HuH-7.5 (cell line): Measurements from ENCODE around the gene SLC6A17.

Source experiments
- DNase-seq: peaks from one replicate; pipeline ENCODE4 v3.0.0; 2011; ENCODE audit warnings: low spot score

Gene SLC6A17

DNA sequence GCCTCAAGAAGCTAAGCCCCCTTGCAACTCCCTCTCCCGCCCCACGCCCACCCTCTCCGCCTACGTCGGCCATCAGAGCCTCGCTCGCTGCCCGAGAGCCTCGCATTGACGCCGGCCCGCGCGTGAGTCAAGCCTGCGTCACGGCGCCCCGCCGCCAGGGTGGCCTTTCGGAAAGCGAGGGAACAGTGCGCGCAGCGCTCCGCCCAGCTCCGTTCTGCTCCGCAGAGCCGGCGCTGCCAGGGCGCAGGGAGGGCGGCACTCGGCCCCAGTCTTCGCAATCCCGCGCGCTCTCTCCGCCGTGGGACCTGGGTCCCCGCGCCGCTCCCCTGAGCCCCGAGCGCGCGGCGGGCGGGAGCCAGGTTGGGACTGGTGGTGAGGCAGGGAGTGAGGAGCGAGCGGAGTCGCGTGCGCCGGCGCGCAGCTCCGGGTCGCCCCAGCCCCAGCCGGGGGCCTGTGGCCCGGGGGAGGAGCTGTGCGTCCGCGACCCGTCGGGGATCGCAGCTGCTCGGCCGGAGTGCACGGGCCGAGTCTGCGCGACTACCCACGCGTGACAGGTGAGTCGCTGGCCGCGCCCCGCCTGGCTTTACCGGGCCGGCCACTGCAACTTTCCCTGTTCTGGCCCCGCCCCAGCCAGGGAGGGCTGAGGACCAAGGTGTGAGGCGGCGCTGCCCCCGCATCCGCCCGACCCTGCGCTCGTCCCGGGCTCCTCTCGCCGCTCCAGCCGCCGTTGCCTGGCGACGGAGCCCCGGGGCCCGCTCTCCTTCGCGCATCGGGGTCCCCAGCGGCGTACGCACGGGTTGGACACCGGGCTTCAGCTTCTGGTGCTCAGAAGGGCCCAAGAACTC is at the start of gene SLC6A17:
Gene SLC6A17 (plus strand): TSS at position 165 of the 845 bp plus-strand sequence. CDS start 16,436 bp downstream, outside the sequence.
- DNase-seq: no peak

DNA sequence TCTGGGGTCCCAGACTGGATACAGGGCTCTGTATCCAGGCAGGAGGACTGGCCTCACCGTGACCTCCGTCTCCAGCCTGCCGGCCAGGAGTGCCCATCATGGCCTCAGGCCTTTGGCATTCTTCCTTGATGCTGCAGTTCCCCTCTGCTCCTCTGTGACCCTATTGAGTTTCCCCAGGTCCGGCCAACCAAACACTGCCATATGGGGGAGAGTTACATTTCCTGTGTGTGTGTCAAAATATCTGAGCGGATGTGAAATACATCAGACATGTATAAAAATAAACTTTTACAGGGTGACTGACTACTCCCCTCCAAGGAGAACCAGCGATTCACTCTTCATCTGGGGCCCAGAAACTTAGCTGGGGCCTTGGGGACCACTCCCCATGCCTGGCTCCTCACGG is 48.2 kb upstream of the SLC6A17 start:
- no peak for DNase-seq

DNA sequence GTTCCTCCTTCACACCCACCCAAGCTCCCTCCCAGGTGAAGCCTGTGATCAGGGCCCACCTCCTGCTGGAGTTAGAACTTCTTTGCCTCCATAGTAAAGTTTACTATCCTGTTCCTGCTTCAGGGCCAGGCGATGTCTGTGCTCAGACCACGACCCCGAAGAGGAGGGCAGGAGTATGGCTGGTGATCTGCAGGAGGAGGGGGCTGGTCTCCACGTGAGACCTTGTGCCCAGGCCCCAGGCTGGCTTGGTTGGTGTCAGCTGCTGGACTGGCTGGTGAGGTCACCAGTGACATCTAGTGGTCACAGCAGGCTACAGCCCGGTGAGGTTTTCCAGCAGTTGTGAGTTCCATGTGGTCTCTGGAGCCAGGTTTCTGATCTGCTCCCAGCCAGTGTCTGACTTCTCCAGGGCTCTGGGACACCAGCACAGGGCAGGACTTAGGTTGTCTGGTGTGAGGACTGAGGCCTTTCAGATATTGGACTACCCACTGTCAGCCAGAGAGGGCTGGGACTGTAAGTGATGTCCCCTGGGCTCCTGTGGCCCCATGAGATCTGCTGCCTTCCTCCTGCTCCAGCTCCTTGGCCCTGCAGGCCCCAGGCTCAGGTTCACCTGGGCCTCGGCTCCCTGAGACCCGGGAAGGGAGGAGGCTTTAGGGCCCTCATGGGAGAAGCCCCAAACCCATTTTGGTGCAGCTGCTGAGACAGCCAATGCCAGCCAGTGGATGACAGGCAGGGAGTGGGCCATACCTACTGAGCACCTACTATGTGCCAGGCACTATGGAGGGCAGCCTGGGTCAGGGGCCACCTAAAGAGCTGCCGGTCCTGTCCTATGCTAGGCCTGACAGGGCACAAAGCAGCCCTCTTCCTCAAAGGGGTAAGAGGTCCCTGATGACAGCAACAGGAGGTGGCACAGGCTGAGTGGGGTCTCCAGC is 44.0 kb upstream of the SLC6A17 start:
- peak; percentile 85 for DNase-seq

DNA sequence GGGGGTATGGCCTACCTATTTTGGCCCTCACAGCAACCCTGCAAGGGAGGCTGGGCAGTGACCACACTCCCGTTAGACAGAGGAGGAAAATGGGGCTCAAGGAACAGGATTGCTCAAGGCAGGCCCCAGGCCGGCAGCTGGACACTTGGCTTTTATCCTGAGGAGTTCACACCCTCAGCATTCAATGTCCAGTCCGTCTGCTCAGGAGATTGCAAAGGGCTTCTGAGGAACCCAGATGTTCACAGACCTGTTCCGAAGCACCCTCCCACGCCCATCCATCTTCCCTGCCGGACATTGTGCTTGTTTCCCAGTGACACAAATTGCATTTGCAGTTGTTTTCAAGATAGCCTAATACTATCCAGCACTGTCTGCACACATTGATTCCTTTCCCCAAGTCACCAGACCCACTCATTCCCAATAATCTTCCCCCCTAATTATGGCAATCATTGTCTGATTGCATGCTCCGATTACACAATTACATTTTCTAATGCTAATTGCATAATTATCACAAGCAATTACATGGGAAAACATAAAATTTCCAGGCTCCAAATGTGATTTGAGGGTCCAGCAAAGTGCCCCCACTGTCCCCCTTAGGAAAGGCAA is 42.3 kb upstream of the SLC6A17 start:
- no peak for DNase-seq

DNA sequence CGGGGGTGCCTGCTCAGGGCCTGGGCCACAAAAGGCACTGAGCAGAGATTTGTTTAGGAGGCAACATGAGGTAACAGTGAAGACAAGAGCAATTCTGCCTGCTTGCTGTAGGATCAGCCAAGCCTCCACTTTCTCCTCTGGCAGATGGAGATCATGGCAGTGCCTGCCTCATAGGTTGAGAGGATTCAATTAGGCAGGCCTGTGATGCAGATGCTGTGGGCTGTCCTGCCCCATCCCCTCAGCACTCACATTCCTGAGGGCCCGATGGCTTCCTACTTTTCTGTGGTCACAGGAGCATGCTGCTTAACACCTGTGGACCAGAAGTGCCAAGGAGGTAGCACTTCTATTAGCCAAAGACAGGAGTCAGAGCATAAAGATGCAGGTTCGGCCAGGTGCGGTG is 39.2 kb upstream of the SLC6A17 start:
- DNase-seq: no peak

DNA sequence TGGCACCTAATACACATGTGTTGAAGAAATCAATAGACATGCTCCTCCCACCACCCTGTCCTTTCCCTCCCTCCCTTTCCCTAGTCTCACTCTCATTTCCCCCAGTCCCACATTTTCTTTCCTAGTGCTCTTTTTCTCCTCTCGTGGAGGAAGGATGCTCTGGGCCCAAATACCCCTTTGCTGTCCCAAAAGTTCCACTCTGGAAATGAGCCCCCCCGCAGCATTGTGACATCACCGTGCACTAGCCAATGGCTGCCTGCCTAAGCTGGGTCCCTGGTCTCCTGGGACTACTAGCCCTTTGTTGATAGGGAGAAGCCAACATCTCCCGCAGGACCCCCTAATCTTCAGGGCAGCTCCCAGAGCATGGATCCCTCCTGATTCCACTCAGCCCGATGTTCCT is 38.2 kb upstream of the SLC6A17 start, which contains the start of gene UBL4B:
Gene UBL4B (plus strand): TSS at position 301 of the 400 bp plus-strand sequence. CDS start 92 bp downstream, at position 393.
- no peak for DNase-seq

DNA sequence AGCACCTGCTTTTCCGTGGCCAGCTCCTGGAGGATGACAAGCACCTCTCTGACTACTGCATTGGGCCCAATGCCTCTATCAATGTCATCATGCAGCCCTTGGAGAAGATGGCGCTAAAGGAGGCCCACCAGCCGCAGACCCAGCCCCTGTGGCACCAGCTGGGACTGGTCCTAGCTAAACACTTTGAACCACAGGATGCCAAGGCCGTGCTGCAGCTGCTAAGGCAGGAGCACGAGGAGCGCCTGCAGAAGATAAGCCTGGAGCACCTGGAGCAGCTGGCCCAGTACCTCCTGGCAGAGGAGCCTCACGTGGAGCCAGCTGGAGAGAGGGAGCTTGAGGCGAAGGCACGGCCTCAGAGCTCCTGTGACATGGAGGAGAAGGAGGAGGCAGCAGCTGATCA is 37.6 kb upstream of the SLC6A17 start:
- no peak for DNase-seq

DNA sequence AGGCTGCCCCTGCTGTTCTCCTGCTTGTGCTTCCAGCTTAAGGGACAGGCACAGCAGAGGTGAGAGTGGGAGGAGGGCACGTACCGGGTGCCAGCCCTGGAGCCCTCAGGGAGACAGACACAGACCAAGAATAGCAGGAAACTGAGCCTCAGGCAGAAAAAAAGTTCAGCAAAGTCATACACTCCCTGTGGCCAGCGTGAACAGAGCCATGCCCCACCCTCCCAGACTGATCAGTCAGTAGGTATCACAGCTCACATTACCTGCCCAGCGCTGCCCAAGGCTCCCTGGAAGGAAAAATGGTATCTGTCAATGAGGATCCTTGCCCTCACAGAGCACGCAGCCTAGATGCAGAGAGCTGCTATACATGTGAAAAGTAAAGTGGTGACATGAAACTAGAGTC is 36.7 kb upstream of the SLC6A17 start:
- DNase-seq: no peak

DNA sequence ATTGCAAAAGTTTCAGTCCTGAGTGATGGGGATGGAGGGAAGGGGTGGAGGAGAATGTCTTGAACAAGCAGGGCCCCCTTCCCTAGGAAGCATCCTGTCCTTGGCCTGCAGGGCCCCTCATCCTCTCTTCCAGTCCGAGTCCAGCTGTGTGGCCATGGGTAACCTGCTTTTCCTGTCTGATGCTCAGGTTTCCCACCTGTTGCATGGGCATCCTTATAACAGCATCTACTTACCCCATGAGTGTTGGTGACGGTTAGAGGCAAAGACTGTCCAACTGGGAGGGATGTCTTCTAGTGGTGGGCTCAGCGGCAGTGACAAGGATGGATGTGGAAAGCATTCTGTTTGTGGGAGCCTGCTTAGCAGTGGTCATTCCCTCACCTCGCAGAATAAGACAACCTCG is 36.1 kb upstream of the SLC6A17 start:
- no peak for DNase-seq

DNA sequence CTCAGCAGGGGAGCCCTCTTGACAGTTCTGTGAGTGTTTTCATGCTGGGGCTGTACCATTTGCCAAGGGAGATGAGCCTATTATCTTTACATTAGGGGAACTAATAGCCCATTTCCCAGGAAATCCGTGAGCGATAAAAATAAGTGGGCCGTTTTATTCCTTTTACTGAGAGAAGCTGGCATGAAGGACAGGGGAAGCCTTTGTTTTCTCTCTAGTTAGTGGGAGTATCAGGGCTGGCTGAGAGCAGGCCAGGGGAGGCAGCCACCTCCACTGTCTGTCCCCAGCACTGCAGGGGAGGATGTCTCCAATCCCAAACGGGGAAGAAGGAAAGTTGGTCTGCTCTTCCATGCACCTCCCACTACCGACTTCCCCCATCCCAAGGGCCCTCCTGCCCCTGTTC is 35.5 kb upstream of the SLC6A17 start:
- DNase-seq: no peak

DNA sequence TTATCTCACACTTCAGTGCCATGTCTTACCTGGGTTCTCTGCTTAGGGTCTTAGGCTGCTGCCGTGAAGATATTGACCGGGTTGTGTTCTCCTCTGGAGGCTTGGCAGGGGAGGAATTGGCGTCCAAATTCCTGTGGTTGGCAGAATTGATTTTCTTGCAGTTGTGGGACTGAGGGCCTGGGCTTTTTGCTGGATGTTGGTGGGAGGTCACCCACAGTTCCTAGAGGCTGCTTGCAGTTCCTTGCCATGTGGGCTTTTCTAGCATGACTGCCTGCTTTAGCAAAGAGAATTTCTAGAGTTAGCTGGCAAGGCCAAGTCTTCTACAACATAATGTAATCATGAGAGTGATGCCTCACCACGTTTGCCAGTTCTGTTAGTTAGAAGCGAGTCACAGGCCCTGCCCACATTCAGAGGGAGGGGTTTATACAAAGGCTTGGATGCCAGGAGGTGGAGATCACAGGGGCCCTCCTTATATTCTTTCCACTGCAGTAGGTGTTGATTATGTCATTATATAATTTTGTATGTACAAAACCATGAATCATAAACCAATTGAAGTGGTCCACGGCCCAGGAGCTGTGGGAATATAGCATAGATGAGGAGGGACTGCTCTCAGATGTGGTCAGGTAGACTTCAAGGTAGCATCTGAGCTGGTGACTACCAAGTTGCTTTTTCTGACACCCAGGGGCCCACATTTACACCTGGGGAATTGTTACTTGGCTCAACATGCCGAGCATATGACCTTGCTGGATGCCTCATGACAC is 31.5 kb upstream of the SLC6A17 start:
- DNase-seq: no peak

DNA sequence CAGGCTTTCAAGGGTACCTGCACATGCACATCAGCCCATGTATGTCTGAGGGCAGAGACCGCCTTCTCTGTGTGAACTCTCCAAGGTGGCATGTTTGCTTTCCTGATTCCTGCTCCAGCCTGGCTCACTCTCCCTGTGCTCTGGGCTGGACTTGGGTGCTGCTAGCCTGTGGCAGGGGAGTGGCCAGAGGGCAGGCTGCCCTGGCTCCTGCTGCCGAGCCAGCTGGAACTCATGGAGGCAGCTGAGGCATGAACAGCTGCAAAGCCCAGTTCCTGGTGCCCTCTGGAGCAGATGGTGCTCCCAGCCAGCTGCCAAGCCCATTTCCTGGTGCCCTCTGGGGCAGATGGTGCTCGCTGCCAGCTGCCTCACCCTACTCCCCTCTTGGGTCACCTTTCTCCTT is 30.5 kb upstream of the SLC6A17 start:
- DNase-seq: no peak

DNA sequence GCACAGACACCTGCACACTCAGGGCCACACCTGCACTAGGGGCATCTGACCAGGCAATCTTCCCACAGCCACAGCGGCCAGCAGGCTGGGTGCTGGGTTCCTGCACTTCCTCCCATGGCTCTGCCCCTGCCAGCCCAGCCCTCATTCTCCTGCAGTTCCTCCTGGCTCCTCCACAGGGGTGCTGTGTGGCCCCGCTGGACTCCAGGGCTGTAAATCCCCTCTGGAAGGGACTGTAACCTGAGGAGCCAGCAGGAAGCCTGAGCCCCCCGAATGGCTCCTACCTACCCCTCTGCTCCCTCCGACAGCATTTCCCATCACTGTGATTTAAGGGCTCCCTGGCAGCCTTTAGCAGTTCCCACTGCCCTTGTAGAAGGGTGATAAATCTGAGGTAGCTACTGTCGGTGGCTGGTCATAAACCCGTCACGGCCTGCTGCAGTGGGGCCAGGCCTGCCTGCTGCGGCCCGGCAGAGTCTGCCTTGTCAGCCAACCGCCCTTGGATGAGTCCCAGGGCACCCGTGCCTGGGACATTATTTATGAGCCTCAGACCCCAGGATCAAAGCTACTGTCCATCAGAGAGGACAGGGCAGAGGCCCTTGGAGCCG is 29.2 kb upstream of the SLC6A17 start:
- DNase-seq: no peak

DNA sequence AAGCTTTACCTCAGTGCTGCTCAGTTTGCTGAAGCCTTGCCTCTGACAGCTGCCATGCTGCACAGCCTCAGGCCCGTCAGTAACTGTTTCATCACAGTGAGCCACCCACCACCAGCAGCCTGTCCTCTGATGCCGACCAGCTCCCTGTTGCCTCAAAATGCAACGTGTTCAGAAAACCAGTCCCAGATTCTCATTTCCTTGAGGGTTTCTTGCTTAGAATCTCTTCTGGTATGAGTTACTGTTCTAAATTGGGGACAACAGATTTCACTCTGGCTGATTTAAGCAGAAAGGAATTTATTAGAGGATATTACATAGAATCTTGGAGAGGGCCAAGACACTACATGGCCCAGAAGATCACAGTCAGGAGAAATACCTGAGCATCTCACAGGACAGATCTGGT is 27.1 kb upstream of the SLC6A17 start:
- no peak for DNase-seq

DNA sequence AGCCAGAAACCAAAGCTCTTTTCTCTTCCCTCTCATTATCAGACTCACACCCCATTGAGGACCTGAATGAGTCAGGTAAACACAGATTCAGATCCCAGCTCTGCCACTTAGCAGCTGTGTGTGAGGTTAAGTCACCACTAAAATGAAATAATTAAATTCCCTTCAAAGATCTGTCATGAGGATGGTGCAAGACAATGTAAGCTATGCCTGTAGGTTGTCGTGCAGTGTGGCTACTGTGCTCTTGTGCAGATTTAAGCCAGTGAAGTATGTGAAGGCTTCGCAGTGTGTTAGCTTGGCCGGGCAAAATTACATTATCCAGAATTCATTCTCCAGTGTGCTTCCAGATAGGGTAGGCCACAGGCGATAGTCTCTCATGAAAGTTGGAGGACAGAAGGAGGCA is 24.5 kb upstream of the SLC6A17 start:
- no peak for DNase-seq

DNA sequence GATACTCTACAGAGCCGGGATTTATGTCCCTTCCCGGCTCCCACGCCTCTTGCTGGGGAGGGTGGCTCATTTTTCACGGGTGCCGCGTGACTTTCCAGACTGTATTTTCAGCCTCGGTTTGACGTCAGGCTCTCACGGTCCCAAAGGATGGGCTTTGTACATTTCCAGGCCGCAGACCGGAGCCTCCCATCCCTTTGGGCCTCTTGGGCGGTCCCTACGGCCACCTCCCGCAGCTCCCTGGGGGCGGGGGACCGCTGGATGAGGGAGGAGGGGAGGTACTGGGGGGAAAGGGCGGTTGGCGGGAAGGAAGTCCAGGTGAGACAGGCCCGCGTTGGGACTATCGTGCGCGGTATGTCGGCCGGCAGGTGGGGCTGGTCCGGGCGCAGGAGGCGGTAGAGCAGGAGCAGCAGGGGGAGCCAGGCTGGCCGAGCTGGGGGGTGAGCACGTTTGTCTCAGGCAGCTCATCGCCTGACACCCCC is 20.1 kb upstream of the SLC6A17 start:
- DNase-seq: no peak

DNA sequence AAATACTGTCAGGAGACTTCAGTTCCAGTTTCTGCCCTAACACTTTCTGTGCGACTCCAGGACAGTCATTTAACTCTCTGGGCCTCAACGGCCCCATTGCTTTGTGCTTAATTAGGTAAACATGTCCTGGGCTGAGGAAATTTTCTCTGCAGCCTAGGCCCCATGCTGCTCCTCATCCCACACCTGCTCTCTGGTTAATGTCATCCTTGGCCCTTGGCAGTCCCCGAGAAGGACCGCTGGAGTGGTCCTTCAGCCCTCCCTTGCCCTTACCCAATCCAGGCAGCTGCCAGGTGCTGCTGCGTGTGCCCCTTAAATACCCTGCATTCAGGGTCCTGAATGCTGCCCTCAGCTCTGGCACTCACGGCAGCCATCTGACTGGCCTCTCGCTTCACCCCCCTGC is 19.3 kb upstream of the SLC6A17 start:
- no peak for DNase-seq

DNA sequence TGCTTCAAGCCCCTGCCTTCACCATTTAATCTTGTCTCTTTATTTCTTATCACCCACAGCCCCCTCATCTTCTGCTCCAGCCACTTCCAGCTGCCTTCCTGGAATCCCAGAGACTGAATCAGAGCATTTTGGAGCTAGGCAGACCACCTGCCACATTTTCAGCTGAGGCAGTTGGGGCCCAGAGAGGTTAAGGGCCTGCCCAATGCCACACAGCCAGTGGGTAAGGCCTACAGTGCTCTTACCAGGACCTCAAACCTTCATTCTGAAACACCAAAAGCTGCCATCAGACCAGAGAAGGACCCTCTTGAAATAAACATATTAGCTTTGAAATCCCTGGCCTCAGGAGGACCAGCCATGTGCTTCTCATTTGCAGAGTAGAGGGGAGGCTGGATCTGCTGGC is 17.6 kb upstream of the SLC6A17 start:
- no peak for DNase-seq

DNA sequence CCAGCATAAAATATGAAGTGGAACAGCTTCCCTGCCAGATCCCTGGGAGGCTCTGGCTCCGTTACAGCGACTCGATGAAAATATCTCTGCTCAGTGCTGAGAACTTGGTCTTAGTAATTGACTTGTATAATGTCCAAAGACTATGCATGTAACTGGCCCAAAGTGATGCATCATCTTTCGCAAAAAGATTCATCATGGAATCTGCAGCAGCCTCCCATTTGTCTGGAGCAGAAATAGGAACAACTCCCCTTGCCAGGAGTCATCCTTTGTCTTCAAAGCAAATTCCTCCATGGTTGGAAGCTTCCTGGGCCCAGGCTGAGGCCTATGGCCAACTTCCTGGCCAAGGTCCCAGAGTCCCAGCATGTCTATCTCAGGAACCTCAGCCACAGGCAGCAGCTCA is 16.9 kb upstream of the SLC6A17 start:
- no peak for DNase-seq

DNA sequence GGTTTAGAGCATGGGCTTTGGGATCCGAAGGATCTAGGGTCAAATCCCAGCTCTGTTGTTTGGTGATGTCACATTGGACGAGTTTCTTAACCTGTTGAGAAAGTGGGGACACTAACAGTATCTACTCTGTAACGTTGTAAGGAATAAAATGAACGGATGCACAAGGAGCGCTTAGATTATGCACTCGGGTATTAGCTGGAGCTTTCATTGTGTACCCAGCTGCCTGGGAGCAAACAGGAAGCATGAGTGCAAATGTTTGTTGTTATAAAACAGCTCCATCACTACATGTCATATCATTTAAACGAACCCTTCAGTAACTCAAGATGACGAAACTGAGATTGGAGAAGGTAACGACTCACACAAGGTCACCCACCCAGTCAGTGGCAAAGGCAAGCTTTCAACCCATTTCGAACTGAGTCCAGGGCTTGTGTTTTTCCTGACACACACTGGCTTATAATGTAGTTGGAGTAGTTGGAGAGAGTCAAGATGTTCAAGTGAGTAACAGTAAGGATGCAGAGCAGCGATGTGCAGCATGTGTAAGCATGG is 16.2 kb upstream of the SLC6A17 start:
- no peak for DNase-seq

DNA sequence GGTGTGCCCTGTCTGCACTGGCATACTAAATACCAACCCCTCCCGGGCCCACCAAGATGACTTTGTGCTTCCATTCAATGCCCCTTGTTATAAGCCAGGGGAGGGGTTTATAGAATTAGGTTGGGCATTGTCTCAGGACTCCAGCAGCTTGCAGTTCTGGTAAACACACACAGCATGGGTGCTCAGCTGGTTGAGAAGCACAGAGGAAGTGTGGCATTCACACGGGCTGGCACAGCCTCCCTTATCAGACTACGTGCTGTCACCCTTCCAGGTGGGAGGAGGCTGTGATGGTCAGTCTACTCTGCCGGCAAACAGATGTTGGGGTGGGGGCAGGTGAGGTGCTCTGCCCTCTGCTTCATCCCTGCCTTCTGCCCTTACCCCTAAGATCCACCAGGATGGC is 15.0 kb upstream of the SLC6A17 start:
- no peak for DNase-seq
